SU-DHL-6 (cell line): ENCODE measurements around the gene SYT17.

Experiments
- H2AFZ ChIP-seq: fragments of 200-600 bp; sonication (generic); 2 replicates; pipeline ENCODE4 v1.6.1; 2014; ENCODE audit warnings: low read depth, mild to moderate bottlenecking, moderate library complexity, mixed read lengths, antibody characterized with exemption, low read length; ENCODE audit not compliant: severe bottlenecking
- H3F3A ChIP-seq: fragments of 200-600 bp; shearing (Covaris generic); 2 replicates; pipeline ENCODE4 v1.6.0; 2016; ENCODE audit warnings: antibody characterized with exemption, mild to moderate bottlenecking; ENCODE audit not compliant: insufficient read depth
- H3K27ac ChIP-seq: fragments of 200-600 bp; sonication (generic); 2 replicates; pipeline ENCODE4 v1.5.1; 2016; ENCODE audit warnings: low read depth, mild to moderate bottlenecking, low read length, moderate library complexity, mixed read lengths
- H3K27me3 ChIP-seq: fragments of 200-600 bp; sonication (generic), shearing (Covaris generic); 2 replicates; pipeline ENCODE4 v1.6.0; 2014; ENCODE audit warnings: mild to moderate bottlenecking, low read length
- H3K36me3 ChIP-seq: fragments of 200-600 bp; sonication (generic); 2 replicates; pipeline ENCODE4 v1.6.1; 2014; ENCODE audit warnings: mild to moderate bottlenecking, low read length, mixed read lengths
- H3K4me2 ChIP-seq: fragments of 300-600, 200-600 bp; shearing (Covaris generic), sonication (generic); 2 replicates; pipeline ENCODE4 v1.6.0; 2014; ENCODE audit warnings: low read length, low read depth, mild to moderate bottlenecking; ENCODE audit not compliant: poor library complexity, severe bottlenecking
- H3K4me3 ChIP-seq: fragments of 200-600 bp; sonication (generic); 2 replicates; pipeline ENCODE4 v1.5.1; 2014; ENCODE audit warnings: antibody characterized with exemption, low read length, mild to moderate bottlenecking, mixed read lengths; ENCODE audit not compliant: insufficient read depth, poor library complexity, severe bottlenecking
- H3K79me2 ChIP-seq: fragments of 200-600 bp; sonication (generic); 2 replicates; pipeline ENCODE4 v1.6.1; 2014; ENCODE audit warnings: mild to moderate bottlenecking, low read length, moderate library complexity; ENCODE audit not compliant: insufficient read depth
- H3K9ac ChIP-seq: fragments of 200-600 bp; sonication (generic); 2 replicates; pipeline ENCODE4 v1.7.0; 2014; ENCODE audit warnings: mild to moderate bottlenecking, low read length
- H3K9me2 ChIP-seq: fragments of 200-600 bp; sonication (generic); replicated peaks from 2 replicates; pipeline ENCODE4 v1.6.1; 2014; ENCODE audit warnings: low read length; ENCODE audit not compliant: insufficient read depth
- H3K9me3 ChIP-seq: fragments of 200-600 bp; sonication (generic); 2 replicates; pipeline ENCODE4 v1.6.1; 2014; ENCODE audit warnings: low read length, mixed read lengths; ENCODE audit not compliant: insufficient read depth
- H4K20me1 ChIP-seq: fragments of 200-600 bp; sonication (generic); 2 replicates; pipeline ENCODE4 v1.6.1; 2014; ENCODE audit warnings: low read depth, mild to moderate bottlenecking, antibody characterized with exemption, low read length, moderate library complexity, mixed read lengths
- CTCF ChIP-seq: fragments of 200-600 bp; sonication (generic); IDR thresholded peaks from one replicate; pipeline ENCODE4 v1.5.1; 2017; ENCODE audit warnings: antibody characterized with exemption, mild to moderate bottlenecking, low read length, moderate library complexity; ENCODE audit not compliant: insufficient read depth, poor library complexity, severe bottlenecking
- EZH2phosphoT487 ChIP-seq: fragments of 200-600 bp; sonication (generic), shearing (Covaris generic); conservative IDR thresholded peaks from 2 replicates; pipeline ENCODE4 v1.6.1; 2018; ENCODE audit warnings: mild to moderate bottlenecking, antibody characterized with exemption, low read length, moderate library complexity, mixed read lengths

The SYT17 gene

GRCh38 chr16:19219836-19220235 lies 51.8 kb downstream of the SYT17 start:
- Histone ChIP-seq H3K79me2 (no peaks in the 10 kb centered on the region), H3K4me3 (no peak overlapping the region), H3K9me2 (no peaks in the 10 kb centered on the region), H3K9ac (no peak overlapping the region), H3K9me3 (no peaks in the 10 kb centered on the region), H2AFZ (no peak overlapping the region), H3K36me3 (no peaks in the 10 kb centered on the region), H4K20me1 (no peaks in the 10 kb centered on the region), H3K4me2 (no peak overlapping the region), H3F3A (no peaks in the 10 kb centered on the region), H3K27ac (no peak overlapping the region), H3K27me3 (no peaks in the 10 kb centered on the region)
- TF ChIP-seq EZH2phosphoT487 (no peak), CTCF (no peak)

- H3K9me3 ChIP-seq, result no peaks in the 10 kb centered on the region
- no peak for TF ChIP-seq EZH2phosphoT487
- peak; percentile 67 for TF ChIP-seq CTCF
- H3K9ac ChIP-seq, result no peak overlapping the region
- H3K9me2 ChIP-seq, result no peaks in the 10 kb centered on the region
- H2AFZ ChIP-seq, result no peak overlapping the region
- no peaks in the 10 kb centered on the region for H3K27me3 ChIP-seq
- H3K4me3 ChIP-seq, result no peak overlapping the region
- H3K36me3 ChIP-seq, result no peaks in the 10 kb centered on the region
- H3K4me2 ChIP-seq, result no peak overlapping the region
- no peak overlapping the region for H3K27ac ChIP-seq
- H4K20me1 ChIP-seq, result no peaks in the 10 kb centered on the region
- H3K79me2 ChIP-seq, result no peaks in the 10 kb centered on the region
- H3F3A ChIP-seq, result no peaks in the 10 kb centered on the region
These were observed 55.5 kb downstream of the SYT17 start for GRCh38 chr16:19223235-19224170.

GRCh38 chr16:19225651-19226050 lies 57.6 kb downstream of the SYT17 start:
- no peaks in the 10 kb centered on the region for H3F3A ChIP-seq

More at GRCh38 chr16:19225651-19226050, 57.6 kb downstream of the SYT17 start:
- Histone ChIP-seq H3K9me3 (no peaks in the 10 kb centered on the region), H3K9ac (no peak overlapping the region), H2AFZ (no peak overlapping the region), H3K79me2 (no peaks in the 10 kb centered on the region), H3K36me3 (no peaks in the 10 kb centered on the region), H3K4me3 (no peak overlapping the region), H3K4me2 (no peak overlapping the region), H3K27ac (no peak overlapping the region), H3K9me2 (no peaks in the 10 kb centered on the region), H3K27me3 (no peaks in the 10 kb centered on the region), H4K20me1 (no peaks in the 10 kb centered on the region)
- TF ChIP-seq CTCF, result no peak
- TF ChIP-seq EZH2phosphoT487, result no peak
